Liver (tissue), 9 donors: Measurements from ENCODE around the gene ALK. TPM values are rescaled to one million over a fixed set of nuclear protein-coding genes. Genes with fewer than 3 reads are reported as not detected.

ENCODE experiments used
- DNase-seq: peaks from one replicate; pipeline ENCODE4 v3.0.0-alpha.2; 2017; ENCODE audit warnings: low spot score
- H3K27ac ChIP-seq, 2 donors: one replicate each; pipeline ENCODE4 v1.7.0; 2013; ENCODE audit warnings: inconsistent platforms in 2 of 2, low read length in 2 of 2, control low read depth in 1 of 2, low read depth in 1 of 2, mild to moderate bottlenecking in 1 of 2
- H3K27me3 ChIP-seq, 4 donors: one replicate each; pipeline versions ENCODE4 v1.6.1 to v1.7.0; 2013; ENCODE audit warnings: low read length in 3 of 4, inconsistent platforms in 1 of 4, mild to moderate bottlenecking in 1 of 4, moderate library complexity in 1 of 4; ENCODE audit not compliant: control insufficient read depth in 4 of 4, insufficient read depth in 4 of 4
- H3K36me3 ChIP-seq, 4 donors: one replicate each; pipeline versions ENCODE4 v1.6.1 to v1.7.0; 2013; ENCODE audit warnings: low read length in 3 of 4, mild to moderate bottlenecking in 3 of 4, low read depth in 1 of 4, moderate library complexity in 1 of 4; ENCODE audit not compliant: control insufficient read depth in 4 of 4, insufficient read depth in 3 of 4
- H3K4me1 ChIP-seq, 4 donors: one replicate each; pipeline versions ENCODE4 v1.6.1 to v1.7.0; 2013; ENCODE audit warnings: low read length in 3 of 4, mild to moderate bottlenecking in 3 of 4, moderate library complexity in 1 of 4; ENCODE audit not compliant: control insufficient read depth in 4 of 4, insufficient read depth in 4 of 4
- H3K4me3 ChIP-seq, 3 donors: one replicate each; pipeline versions ENCODE4 v1.6.1 to v1.7.0; 2013; ENCODE audit warnings: low read length in 3 of 3, control low read depth in 1 of 3, low read depth in 1 of 3, mild to moderate bottlenecking in 1 of 3
- H3K9ac ChIP-seq, 2 donors: one replicate each; pipeline ENCODE4 v1.7.0; 2013; ENCODE audit warnings: low read length in 2 of 2, mild to moderate bottlenecking in 2 of 2, moderate library complexity in 2 of 2, control low read depth in 1 of 2, low read depth in 1 of 2
- H3K9me3 ChIP-seq, 4 donors: one replicate each; pipeline versions ENCODE4 v1.6.1 to v1.7.0; 2013; ENCODE audit warnings: low read length in 3 of 4; ENCODE audit not compliant: control insufficient read depth in 4 of 4
- EGR1 ChIP-seq, 2 donors: IDR thresholded peaks; 2 replicates each; pipeline ENCODE4 v1.6.1; 2016 to 2018; ENCODE audit warnings: antibody characterized with exemption in 2 of 2, low read depth in 2 of 2
- FOXA1 ChIP-seq: IDR thresholded peaks from 2 replicates; pipeline ENCODE4 v1.6.1; 2016; ENCODE audit warnings: antibody characterized with exemption
- FOXA2 ChIP-seq: IDR thresholded peaks from 2 replicates; pipeline ENCODE4 v1.6.1; 2016; ENCODE audit warnings: antibody characterized with exemption
- GABPA ChIP-seq, 2 donors: IDR thresholded peaks in 1 of 2; conservative IDR thresholded peaks in 1 of 2; 2 replicates each; pipeline ENCODE4 v1.6.1; 2016; ENCODE audit warnings: antibody characterized with exemption in 2 of 2, mild to moderate bottlenecking in 1 of 2, moderate library complexity in 1 of 2
- HNF4A ChIP-seq, 2 donors: conservative IDR thresholded peaks; 2 replicates each; pipeline ENCODE4 v1.6.1; 2016; ENCODE audit warnings: antibody characterized with exemption in 2 of 2, mild to moderate bottlenecking in 2 of 2
- HNF4G ChIP-seq: IDR thresholded peaks from 2 replicates; pipeline ENCODE4 v1.6.1; 2016; ENCODE audit warnings: antibody characterized with exemption
- JUND ChIP-seq, 2 donors: IDR thresholded peaks; 2 replicates each; pipeline ENCODE4 v1.6.1; 2016; ENCODE audit warnings: antibody characterized with exemption in 2 of 2
- NR2F2 ChIP-seq: IDR thresholded peaks from 2 replicates; pipeline ENCODE4 v1.6.1; 2016; ENCODE audit warnings: antibody characterized with exemption
- RAD21 ChIP-seq, 2 donors: IDR thresholded peaks; 2 replicates each; pipeline ENCODE4 v1.6.1; 2016; ENCODE audit warnings: antibody characterized with exemption in 2 of 2, mild to moderate bottlenecking in 2 of 2
- RXRA ChIP-seq, 2 donors: IDR thresholded peaks; 2 replicates each; pipeline ENCODE4 v1.6.1; 2017 to 2018; ENCODE audit warnings: antibody characterized with exemption in 2 of 2, mild to moderate bottlenecking in 1 of 2
- SP1 ChIP-seq: IDR thresholded peaks from 2 replicates; pipeline ENCODE4 v1.6.1; 2018; ENCODE audit warnings: antibody characterized with exemption, mild to moderate bottlenecking
- TAF1 ChIP-seq: conservative IDR thresholded peaks from 2 replicates; pipeline ENCODE4 v1.6.1; 2016; ENCODE audit warnings: antibody characterized with exemption, mild to moderate bottlenecking
- YY1 ChIP-seq: IDR thresholded peaks from 2 replicates; pipeline ENCODE4 v1.6.1; 2016; ENCODE audit warnings: antibody characterized with exemption, mild to moderate bottlenecking
- WGBS: extraction: QIAGEN DNeasy Blood & Tissue Kit; methylation state at CpG from one replicate; pipeline ENCODE4 v1.1.7; 2013; 5-methylcytosine and 5-hydroxymethylcytosine counted together
- polyA plus RNA-seq, 2 donors: library from polyadenylated mRNA; stranded (reverse) in 1 of 2; unstranded in 1 of 2; fragments of 200-250 nt in 1 of 2; fragments of >200 nt in 1 of 2; fragmentation: Nextera tagmentation in 1 of 2; extraction: Ambion mirVana in 1 of 2; gene quantifications; one replicate each; pipeline versions ENCODE4 v1.2.1 to v1.2.3, GENCODE V29; 2013 to 2015
- total RNA-seq, 2 donors: library from RNA; depleted of rRNA; stranded (reverse); fragments of >200 nt; gene quantifications; one replicate each; pipeline ENCODE4 v1.2.3, GENCODE V29; 2014
- TF ChIP-seq, protein P1 (sequence below): IDR thresholded peaks from 2 replicates; pipeline ENCODE4 v1.6.1; 2016; ENCODE audit warnings: antibody characterized with exemption
- TF ChIP-seq, protein P2 (sequence below): fragments of 150-350 bp; IDR thresholded peaks from 2 replicates; pipeline ENCODE4 v1.5.1; 2017; ENCODE audit warnings: improper control_type of control experiment, low read depth, low read length; ENCODE audit not compliant: missing input control
- TF ChIP-seq, protein P3 (sequence below): IDR thresholded peaks from 2 replicates; pipeline ENCODE4 v1.6.1; 2016; ENCODE audit warnings: antibody characterized with exemption
- TF ChIP-seq, protein P4 (sequence below): IDR thresholded peaks from 2 replicates; pipeline ENCODE4 v1.6.1; 2016; ENCODE audit warnings: antibody characterized with exemption
- TF ChIP-seq, protein P5 (sequence below): IDR thresholded peaks from 2 replicates; pipeline ENCODE4 v1.6.1; 2016; ENCODE audit warnings: antibody characterized with exemption, mild to moderate bottlenecking
- donor health status: healthy.
- donor health status: healthy.
- donor health status: healthy.
- donor health status: healthy.
- donor health status: healthy.

Gene ALK
- total and polyA plus RNA-seq, 4 donors = under 0.01 TPM; not detected in 3

DNA sequence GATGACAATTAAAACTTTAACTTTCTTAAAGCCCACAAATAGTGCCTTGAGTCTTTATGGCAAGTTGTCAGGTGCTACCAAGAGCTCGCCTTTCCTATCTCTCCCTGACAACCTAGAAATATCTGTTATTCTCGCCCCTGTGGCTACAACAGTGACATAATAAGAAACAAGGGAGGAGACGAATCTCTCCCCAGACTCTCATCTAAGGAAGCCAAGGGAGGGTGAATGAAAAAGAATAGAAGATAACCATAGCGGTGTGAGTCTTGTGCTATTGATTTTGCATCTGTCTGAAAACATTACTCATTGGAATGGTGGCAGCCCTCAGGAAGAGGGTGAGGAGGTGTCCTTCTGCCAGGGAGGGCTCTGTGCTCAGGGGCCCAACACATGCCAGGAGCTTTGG, 114.3 kb downstream of the ALK start (continued):
- TF ChIP-seq, protein P1, sequence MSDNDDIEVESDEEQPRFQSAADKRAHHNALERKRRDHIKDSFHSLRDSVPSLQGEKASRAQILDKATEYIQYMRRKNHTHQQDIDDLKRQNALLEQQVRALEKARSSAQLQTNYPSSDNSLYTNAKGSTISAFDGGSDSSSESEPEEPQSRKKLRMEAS = no peak
- no peak for TF ChIP-seq HNF4G

DNA sequence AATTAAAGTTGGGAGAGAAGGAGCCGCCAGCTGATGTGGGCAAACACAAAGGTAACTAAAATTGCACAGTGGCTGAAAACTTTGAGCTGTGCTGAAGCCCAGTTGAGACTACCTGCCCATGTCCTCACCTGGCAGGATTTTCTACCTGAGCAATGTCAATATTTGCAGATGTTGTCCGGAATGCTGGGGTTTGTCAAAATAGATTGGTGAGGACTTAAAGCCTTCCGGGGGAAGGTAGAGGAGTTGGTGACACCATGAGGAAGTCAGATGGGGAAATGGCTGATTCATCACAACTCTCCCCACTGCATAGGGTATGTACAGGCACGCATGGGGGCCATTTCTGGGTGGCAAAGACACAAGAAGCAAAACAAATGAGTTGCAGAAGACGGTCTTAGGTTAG, 114.9 kb downstream of the ALK start:
- H3K36me3 ChIP-seq = no peaks in the 10 kb centered on the region
- DNase-seq = no peak
- no peak overlapping the region for H3K27ac ChIP-seq
- no peaks in the 10 kb centered on the region for H3K9me3 ChIP-seq
- no peak overlapping the region for H3K4me3 ChIP-seq
- H3K4me1 ChIP-seq = no peaks in the 10 kb centered on the region
- TF ChIP-seq, protein P2, sequence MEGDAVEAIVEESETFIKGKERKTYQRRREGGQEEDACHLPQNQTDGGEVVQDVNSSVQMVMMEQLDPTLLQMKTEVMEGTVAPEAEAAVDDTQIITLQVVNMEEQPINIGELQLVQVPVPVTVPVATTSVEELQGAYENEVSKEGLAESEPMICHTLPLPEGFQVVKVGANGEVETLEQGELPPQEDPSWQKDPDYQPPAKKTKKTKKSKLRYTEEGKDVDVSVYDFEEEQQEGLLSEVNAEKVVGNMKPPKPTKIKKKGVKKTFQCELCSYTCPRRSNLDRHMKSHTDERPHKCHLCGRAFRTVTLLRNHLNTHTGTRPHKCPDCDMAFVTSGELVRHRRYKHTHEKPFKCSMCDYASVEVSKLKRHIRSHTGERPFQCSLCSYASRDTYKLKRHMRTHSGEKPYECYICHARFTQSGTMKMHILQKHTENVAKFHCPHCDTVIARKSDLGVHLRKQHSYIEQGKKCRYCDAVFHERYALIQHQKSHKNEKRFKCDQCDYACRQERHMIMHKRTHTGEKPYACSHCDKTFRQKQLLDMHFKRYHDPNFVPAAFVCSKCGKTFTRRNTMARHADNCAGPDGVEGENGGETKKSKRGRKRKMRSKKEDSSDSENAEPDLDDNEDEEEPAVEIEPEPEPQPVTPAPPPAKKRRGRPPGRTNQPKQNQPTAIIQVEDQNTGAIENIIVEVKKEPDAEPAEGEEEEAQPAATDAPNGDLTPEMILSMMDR = no peak
- TF ChIP-seq GABPA (IDR thresholded peaks at IDR 0.05 in 1 of 2, conservative IDR thresholded peaks at IDR 0.05 in 1 of 2) = no peak
- H3K27me3 ChIP-seq = no peaks in the 10 kb centered on the region
- 57% methylated on average over 5 of the region's 5 CpGs for WGBS
- H3K9ac ChIP-seq = no peak overlapping the region

DNA sequence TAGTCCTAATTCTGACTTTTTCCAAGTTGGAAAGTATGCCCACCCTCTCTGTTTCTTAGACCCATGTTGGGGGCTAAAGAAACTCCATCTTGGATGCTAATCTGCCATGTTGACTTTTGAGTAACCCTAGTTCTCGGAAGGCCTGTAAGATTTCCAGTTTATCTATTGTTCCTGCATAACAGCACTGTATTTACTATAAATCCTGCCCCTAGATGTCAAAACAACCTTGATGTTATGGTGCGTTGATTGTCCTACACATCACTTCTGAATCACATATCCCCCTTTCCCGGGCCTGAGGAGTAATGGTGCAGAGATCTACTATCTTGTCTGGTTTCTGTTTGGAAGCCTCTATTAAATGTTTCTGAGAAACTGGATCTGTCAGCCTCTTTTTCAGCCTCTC, 116.7 kb downstream of the ALK start:
- DNase-seq = no peak
- Histone ChIP-seq H3K9ac (no peak overlapping the region), H3K27ac (no peak overlapping the region), H3K9me3 (no peaks in the 10 kb centered on the region), H3K27me3 (no peaks in the 10 kb centered on the region), H3K4me3 (no peak overlapping the region), H3K36me3 (no peaks in the 10 kb centered on the region), H3K4me1 (no peaks in the 10 kb centered on the region)
- TF ChIP-seq TAF1 = no peak
- TF ChIP-seq RAD21 (IDR thresholded peaks at IDR 0.05) = no peak
- TF ChIP-seq HNF4A (conservative IDR thresholded peaks at IDR 0.05) = no peak
- TF ChIP-seq RXRA (IDR thresholded peaks at IDR 0.05) = no peak
- no peak for TF ChIP-seq GABPA (IDR thresholded peaks at IDR 0.05 in 1 of 2, conservative IDR thresholded peaks at IDR 0.05 in 1 of 2)
- TF ChIP-seq, protein P3, sequence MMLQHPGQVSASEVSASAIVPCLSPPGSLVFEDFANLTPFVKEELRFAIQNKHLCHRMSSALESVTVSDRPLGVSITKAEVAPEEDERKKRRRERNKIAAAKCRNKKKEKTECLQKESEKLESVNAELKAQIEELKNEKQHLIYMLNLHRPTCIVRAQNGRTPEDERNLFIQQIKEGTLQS = no peak
- no peak for TF ChIP-seq EGR1 (IDR thresholded peaks at IDR 0.05; ENCODE audit: low read depth in 2 of 2)
- no peak for TF ChIP-seq SP1
- TF ChIP-seq FOXA1 = no peak
- TF ChIP-seq NR2F2 = no peak
- TF ChIP-seq, protein P2 = no peak
- TF ChIP-seq, protein P4, sequence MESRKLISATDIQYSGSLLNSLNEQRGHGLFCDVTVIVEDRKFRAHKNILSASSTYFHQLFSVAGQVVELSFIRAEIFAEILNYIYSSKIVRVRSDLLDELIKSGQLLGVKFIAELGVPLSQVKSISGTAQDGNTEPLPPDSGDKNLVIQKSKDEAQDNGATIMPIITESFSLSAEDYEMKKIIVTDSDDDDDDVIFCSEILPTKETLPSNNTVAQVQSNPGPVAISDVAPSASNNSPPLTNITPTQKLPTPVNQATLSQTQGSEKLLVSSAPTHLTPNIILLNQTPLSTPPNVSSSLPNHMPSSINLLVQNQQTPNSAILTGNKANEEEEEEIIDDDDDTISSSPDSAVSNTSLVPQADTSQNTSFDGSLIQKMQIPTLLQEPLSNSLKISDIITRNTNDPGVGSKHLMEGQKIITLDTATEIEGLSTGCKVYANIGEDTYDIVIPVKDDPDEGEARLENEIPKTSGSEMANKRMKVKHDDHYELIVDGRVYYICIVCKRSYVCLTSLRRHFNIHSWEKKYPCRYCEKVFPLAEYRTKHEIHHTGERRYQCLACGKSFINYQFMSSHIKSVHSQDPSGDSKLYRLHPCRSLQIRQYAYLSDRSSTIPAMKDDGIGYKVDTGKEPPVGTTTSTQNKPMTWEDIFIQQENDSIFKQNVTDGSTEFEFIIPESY = no peak
- TF ChIP-seq JUND (IDR thresholded peaks at IDR 0.05) = no peak
- TF ChIP-seq, protein P1 = no peak
- no peak for TF ChIP-seq YY1
- TF ChIP-seq FOXA2 = no peak
- TF ChIP-seq HNF4G = no peak
- TF ChIP-seq, protein P5, sequence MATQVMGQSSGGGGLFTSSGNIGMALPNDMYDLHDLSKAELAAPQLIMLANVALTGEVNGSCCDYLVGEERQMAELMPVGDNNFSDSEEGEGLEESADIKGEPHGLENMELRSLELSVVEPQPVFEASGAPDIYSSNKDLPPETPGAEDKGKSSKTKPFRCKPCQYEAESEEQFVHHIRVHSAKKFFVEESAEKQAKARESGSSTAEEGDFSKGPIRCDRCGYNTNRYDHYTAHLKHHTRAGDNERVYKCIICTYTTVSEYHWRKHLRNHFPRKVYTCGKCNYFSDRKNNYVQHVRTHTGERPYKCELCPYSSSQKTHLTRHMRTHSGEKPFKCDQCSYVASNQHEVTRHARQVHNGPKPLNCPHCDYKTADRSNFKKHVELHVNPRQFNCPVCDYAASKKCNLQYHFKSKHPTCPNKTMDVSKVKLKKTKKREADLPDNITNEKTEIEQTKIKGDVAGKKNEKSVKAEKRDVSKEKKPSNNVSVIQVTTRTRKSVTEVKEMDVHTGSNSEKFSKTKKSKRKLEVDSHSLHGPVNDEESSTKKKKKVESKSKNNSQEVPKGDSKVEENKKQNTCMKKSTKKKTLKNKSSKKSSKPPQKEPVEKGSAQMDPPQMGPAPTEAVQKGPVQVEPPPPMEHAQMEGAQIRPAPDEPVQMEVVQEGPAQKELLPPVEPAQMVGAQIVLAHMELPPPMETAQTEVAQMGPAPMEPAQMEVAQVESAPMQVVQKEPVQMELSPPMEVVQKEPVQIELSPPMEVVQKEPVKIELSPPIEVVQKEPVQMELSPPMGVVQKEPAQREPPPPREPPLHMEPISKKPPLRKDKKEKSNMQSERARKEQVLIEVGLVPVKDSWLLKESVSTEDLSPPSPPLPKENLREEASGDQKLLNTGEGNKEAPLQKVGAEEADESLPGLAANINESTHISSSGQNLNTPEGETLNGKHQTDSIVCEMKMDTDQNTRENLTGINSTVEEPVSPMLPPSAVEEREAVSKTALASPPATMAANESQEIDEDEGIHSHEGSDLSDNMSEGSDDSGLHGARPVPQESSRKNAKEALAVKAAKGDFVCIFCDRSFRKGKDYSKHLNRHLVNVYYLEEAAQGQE = no peak
- WGBS = 94% methylated on average over 3 of the region's 3 CpGs
